ENCODE data around the gene MYZAP. TPM values are rescaled to one million over a fixed set of nuclear protein-coding genes. Genes with fewer than 3 reads are reported as not detected.

Gene MYZAP
- total and polyA plus RNA-seq, 10 donors = 4.1 to 26.2 (median 13.8) TPM

- Histone ChIP-seq H3K9me3 (no peaks in the 10 kb centered on the region), H3K36me3 (no peaks in the 10 kb centered on the region), H3K4me3 (no peak overlapping the region), H3K4me1 (peaks cover 0 to 14% (median 2%) of the 10 kb centered on the region in 6 donors), H3K27ac (no peak overlapping the region), H3K27me3 (replicated peaks in 1 of 7) (peaks cover 0 to 16% (median 0%) of the 10 kb centered on the region in 7 donors)
- intact Hi-C loops (cut with DNase I; ENCODE audit: low total_unique reads) = no loop called here
- 80 to 95% (median 90%) methylated on average over 6 of the region's 6 CpGs for WGBS, 5 donors
- TF ChIP-seq POLR2AphosphoS5 (IDR thresholded peaks at IDR 0.05) = no peak
- no peak for TF ChIP-seq POLR2A (IDR thresholded peaks at IDR 0.05)
- DNase-seq = no peak
These were observed 41.8 kb upstream of the MYZAP start for GRCh38 chr15:57549935-57550334.

- Histone ChIP-seq H3K4me1 (peaks cover 0 to 14% (median 2%) of the 10 kb centered on the region in 6 donors), H3K27me3 (replicated peaks in 1 of 7) (peaks cover 0 to 9% (median 0%) of the 10 kb centered on the region in 7 donors), H3K27ac (no peak overlapping the region), H3K36me3 (no peaks in the 10 kb centered on the region), H3K4me3 (no peak overlapping the region), H3K9me3 (no peaks in the 10 kb centered on the region)
- 63 to 89% (median 70%) methylated on average over 4 of the region's 4 CpGs for WGBS, 5 donors
- no peak for DNase-seq
- intact Hi-C loops (cut with DNase I; ENCODE audit: low total_unique reads) = no loop called here
- no peak for TF ChIP-seq POLR2AphosphoS5 (IDR thresholded peaks at IDR 0.05)
- TF ChIP-seq CTCF (IDR thresholded peaks at IDR 0.05 in 8 of 11, conservative IDR thresholded peaks at IDR 0.05 in 3 of 11) = no peak
- no peak for TF ChIP-seq POLR2A (IDR thresholded peaks at IDR 0.05)
These were observed 41.1 kb upstream of the MYZAP start for GRCh38 chr15:57550640-57551039.

- no peak for DNase-seq
- peak overlapping the region in 3 of 8 donors; percentile 22 to 50 (median 42) for H3K27ac ChIP-seq
- intact Hi-C loops (cut with DNase I; ENCODE audit: low total_unique reads) = no loop called here
- WGBS, 5 donors = 58 to 83% (median 77%) methylated on average over 16 of the region's 16 CpGs
- peaks cover 0 to 14% (median 2%) of the 10 kb centered on the region in 6 donors for H3K4me1 ChIP-seq
- H3K4me3 ChIP-seq = no peak overlapping the region
- no peaks in the 10 kb centered on the region for H3K27me3 ChIP-seq (replicated peaks in 1 of 7)
- no peaks in the 10 kb centered on the region for H3K9me3 ChIP-seq
- TF ChIP-seq POLR2AphosphoS5 (IDR thresholded peaks at IDR 0.05) (no peak), CTCF (IDR thresholded peaks at IDR 0.05 in 8 of 11, conservative IDR thresholded peaks at IDR 0.05 in 3 of 11) (no peak), POLR2A (IDR thresholded peaks at IDR 0.05) (no peak)
- no peaks in the 10 kb centered on the region for H3K36me3 ChIP-seq
These were observed 39.7 kb upstream of the MYZAP start for GRCh38 chr15:57551715-57552677.

GRCh38 chr15:57552678-57553334 is 38.9 kb upstream of the MYZAP start:
- H3K27ac ChIP-seq = no peak overlapping the region
- no peak for TF ChIP-seq POLR2A (IDR thresholded peaks at IDR 0.05)
- no peak for TF ChIP-seq POLR2AphosphoS5 (IDR thresholded peaks at IDR 0.05)
- TF ChIP-seq CTCF (IDR thresholded peaks at IDR 0.05 in 8 of 11, conservative IDR thresholded peaks at IDR 0.05 in 3 of 11) = no peak
- no peaks in the 10 kb centered on the region for H3K9me3 ChIP-seq
- H3K4me1 ChIP-seq = peaks cover 0 to 14% (median 2%) of the 10 kb centered on the region in 6 donors
- 79 to 91% (median 87%) methylated on average over 8 of the region's 8 CpGs for WGBS, 5 donors
- intact Hi-C loops (cut with DNase I; ENCODE audit: low total_unique reads) = no loop called here
- H3K36me3 ChIP-seq = no peaks in the 10 kb centered on the region
- no peak for DNase-seq
- no peak overlapping the region for H3K4me3 ChIP-seq
- H3K27me3 ChIP-seq (replicated peaks in 1 of 7) = no peaks in the 10 kb centered on the region

Measured in spleen (tissue), 11 donors.